ENCODE data around the gene SNX25. TPM values are rescaled to one million over a fixed set of nuclear protein-coding genes. Genes with fewer than 3 reads are reported as not detected.
"Not testable (repeated sequence)": the region's sequence is repeated elsewhere in the genome, so short reads cannot be mapped to it uniquely, and the experiment has no call there.

SNX25 gene
- total and polyA plus RNA-seq, 8 donors = 4.8 to 15.0 (median 10.9) TPM

DNA sequence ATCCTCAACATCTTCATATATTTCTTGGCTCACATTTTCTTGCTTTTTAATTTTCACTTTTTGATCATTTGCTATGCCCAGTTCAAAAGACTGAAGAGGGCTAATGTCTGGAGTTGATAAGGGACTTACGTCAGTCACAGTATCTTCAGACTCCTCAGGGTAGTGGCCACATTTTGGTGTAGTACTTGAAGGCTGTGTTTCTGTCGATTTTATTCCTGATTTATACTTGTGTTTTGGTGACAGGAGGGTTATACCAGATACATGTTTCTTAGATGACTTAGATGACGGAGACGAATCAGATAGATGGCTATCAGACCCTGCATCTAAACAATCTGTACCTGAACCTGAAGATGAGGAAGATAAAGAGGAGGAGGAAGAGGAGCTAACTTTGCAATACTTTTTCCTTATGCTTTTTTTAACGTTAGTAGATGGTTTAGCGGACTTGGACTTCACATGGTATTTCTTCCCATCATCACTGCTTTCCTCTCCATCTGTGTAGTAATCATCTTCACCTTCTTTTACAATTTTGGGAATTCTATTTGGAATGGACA lies 19.0 kb upstream of the SNX25 start:
- WGBS, 2 donors = 82 to 91% methylated on average over 6 of the region's 6 CpGs
- H3K36me3 ChIP-seq = peaks cover 0 to 14% (median 0%) of the 10 kb centered on the region in 3 donors
- no peak overlapping the region for H3K27ac ChIP-seq
- DNase-seq = no peak
- no peak for FAIRE-seq
- no peaks in the 10 kb centered on the region for H3K9me3 ChIP-seq
- TF ChIP-seq, protein P1, sequence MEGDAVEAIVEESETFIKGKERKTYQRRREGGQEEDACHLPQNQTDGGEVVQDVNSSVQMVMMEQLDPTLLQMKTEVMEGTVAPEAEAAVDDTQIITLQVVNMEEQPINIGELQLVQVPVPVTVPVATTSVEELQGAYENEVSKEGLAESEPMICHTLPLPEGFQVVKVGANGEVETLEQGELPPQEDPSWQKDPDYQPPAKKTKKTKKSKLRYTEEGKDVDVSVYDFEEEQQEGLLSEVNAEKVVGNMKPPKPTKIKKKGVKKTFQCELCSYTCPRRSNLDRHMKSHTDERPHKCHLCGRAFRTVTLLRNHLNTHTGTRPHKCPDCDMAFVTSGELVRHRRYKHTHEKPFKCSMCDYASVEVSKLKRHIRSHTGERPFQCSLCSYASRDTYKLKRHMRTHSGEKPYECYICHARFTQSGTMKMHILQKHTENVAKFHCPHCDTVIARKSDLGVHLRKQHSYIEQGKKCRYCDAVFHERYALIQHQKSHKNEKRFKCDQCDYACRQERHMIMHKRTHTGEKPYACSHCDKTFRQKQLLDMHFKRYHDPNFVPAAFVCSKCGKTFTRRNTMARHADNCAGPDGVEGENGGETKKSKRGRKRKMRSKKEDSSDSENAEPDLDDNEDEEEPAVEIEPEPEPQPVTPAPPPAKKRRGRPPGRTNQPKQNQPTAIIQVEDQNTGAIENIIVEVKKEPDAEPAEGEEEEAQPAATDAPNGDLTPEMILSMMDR (IDR thresholded peaks at IDR 0.05) = no peak
- H3K4me3 ChIP-seq = no peak overlapping the region
- no peaks in the 10 kb centered on the region for H3K4me1 ChIP-seq
- no peaks in the 10 kb centered on the region for H3K27me3 ChIP-seq
- no peak for ATAC-seq
- intact Hi-C loops (cut with DNase I) = no loop called here

DNA sequence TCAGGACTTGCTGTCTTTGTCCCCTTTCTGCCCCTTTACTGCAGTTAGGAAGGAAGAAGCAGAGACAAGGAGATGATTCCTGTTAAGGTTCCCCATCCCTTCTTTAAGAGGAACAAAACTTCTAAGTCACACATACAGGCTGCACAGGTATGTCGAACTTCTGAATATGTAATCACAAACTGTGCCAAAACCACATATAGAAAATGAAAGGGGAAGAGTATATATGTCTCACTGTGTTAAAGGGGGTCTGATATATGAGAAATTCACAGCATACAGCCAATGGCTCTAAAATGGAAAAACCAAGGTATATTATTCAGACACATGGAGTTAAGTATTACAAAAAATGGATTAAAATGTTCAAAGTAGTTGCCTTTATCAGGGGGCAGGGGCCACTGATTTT lies 17.3 kb upstream of the SNX25 start:
- TF ChIP-seq, protein P1 (IDR thresholded peaks at IDR 0.05) = no peak
- FAIRE-seq = no peak
- no peaks in the 10 kb centered on the region for H3K4me1 ChIP-seq
- no peak for ATAC-seq
- DNase-seq = no peak
- H3K27me3 ChIP-seq = no peaks in the 10 kb centered on the region
- intact Hi-C loops (cut with DNase I) = no loop called here
- WGBS, 2 donors = 80 to 88% methylated on average over 1 of the region's 1 CpG
- no peaks in the 10 kb centered on the region for H3K9me3 ChIP-seq
- H3K4me3 ChIP-seq = no peak overlapping the region
- peaks cover 0 to 14% (median 0%) of the 10 kb centered on the region in 3 donors for H3K36me3 ChIP-seq
- no peak overlapping the region for H3K27ac ChIP-seq

DNA sequence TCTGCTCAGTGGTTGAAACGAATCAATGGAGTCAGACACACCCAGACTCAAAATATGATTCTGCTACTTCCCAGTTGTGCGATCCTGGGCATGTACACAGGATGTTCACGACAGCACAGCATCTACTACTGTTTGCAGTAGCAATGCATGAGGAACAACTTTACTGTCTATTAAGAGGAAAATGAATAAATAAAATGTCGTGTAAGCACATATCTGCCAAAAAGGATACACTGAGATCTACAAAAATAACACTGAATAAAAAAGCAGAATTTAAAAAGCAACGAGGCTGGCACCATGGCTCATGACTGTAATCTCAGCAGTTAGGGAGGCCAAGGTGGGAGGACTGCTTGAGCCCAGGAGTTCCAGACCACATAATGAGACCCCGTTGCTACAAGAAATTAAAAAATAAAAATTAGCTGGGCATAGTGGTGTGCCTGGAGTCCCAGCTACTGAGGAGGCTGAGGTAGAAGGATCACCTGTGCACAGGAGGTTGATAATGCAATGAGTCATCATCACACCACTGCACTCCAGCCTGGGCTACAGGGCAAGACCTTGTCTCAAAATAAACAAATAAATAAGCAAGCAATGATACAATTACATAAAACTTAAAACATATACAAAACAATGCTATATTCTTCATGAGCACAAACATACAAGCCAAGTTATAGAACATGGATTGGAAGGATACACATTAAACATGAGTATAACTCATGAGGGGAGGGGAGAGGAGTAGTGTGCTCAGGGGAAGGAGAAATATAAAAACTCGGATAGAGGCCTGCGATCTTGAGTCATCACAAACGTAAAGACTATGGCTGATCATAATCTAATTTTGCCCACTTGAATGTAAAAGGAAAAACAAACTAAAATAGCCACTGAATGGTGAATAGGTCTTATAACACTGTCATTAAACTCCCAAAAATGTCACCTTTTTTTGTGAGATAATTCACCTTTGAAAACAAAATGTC lies 14.2 kb upstream of the SNX25 start:
- FAIRE-seq (no peak), ATAC-seq (peak in 1 of 4 donors; percentile 47), DNase-seq (no peak)
- no peaks in the 10 kb centered on the region for H3K9me3 ChIP-seq
- intact Hi-C loops (cut with DNase I) = no loop called here
- H3K4me3 ChIP-seq = no peak overlapping the region
- peaks cover 0 to 10% (median 0%) of the 10 kb centered on the region in 3 donors for H3K36me3 ChIP-seq
- no peaks in the 10 kb centered on the region for H3K27me3 ChIP-seq
- no peaks in the 10 kb centered on the region for H3K4me1 ChIP-seq
- TF ChIP-seq, protein P1 (IDR thresholded peaks at IDR 0.05) = no peak
- H3K27ac ChIP-seq = no peak overlapping the region
- WGBS, 2 donors = 80% methylated on average over 9 of the region's 9 CpGs

DNA sequence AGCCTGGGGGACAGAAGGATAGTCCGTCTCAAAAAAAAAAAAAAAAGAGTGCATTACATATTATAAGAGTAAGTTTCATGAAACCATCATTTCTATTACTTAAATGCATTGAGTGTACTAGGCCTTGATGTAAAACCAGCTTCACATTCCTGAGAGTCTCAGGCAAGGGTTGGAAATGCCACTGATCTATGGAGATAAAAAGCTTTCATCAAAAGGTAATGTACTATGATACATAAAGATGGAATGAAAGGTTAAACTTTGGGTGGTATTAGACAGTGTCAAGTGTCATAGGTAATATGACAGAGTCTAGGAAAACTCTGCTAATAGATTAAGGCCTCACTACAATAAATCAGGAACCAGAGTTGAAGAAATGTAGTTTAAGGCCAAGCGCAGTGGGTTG lies 13.0 kb upstream of the SNX25 start:
- no peak for ATAC-seq
- no peak for FAIRE-seq

DNA sequence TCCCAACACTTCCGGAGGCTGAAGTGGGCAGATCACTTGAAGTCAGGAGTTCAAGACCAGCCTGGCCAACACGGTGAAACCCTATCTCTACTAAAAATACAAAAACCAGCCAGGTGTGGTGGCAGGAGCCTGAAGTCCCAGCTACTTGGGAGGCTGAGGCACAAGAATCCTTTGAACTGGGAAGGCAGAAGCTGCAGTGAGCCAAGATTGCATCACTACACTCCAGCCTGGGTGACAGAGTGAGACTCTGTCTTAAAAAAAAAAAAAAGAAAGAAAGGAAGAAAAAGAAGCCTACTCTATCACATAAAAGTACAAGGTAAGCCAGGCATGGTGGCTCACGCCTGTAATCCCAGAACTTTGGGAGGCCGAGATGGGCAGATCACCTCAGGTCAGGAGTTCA lies 11.2 kb upstream of the SNX25 start:
- H3K4me1 ChIP-seq = peaks cover 6 to 16% (median 6%) of the 10 kb centered on the region in 3 donors
- 96 to 100% methylated on average over 4 of the region's 4 CpGs for WGBS, 2 donors
- DNase-seq; H3K4me3 ChIP-seq; H3K9me3 ChIP-seq; H3K27me3 ChIP-seq; H3K36me3 ChIP-seq; ATAC-seq; H3K27ac ChIP-seq; intact Hi-C loops (cut with DNase I); FAIRE-seq: not testable (repeated sequence)

More for the DNA sequence above, 13.0 kb upstream of the SNX25 start:
- Histone ChIP-seq H3K36me3 (no peaks in the 10 kb centered on the region), H3K9me3 (no peaks in the 10 kb centered on the region), H3K27me3 (no peaks in the 10 kb centered on the region), H3K4me3 (no peak overlapping the region), H3K27ac (no peak overlapping the region), H3K4me1 (peaks cover 0 to 5% (median 2%) of the 10 kb centered on the region in 3 donors)
- TF ChIP-seq, protein P1 (IDR thresholded peaks at IDR 0.05) = no peak
- intact Hi-C loops (cut with DNase I) = no loop called here
- DNase-seq = no peak
- WGBS, 2 donors = 96 to 98% methylated on average over 2 of the region's 2 CpGs
